Transverse colon (tissue), 4 donors: Measurements from ENCODE around the gene SLC37A4. TPM values are rescaled to one million over a fixed set of nuclear protein-coding genes. Genes with fewer than 3 reads are reported as not detected.

Source experiments
- DNase-seq: peaks from one replicate; pipeline ENCODE4 v3.0.0-alpha.2; 2019
- H3K27ac ChIP-seq, 4 donors: fragments of 200-600 bp; sonication (generic); 2 replicates each; pipeline ENCODE4 v1.5.1; 2016 to 2018; ENCODE audit warnings: inconsistent platforms in 4 of 4
- H3K27me3 ChIP-seq: fragments of 200-600 bp; sonication (generic); 2 replicates; pipeline ENCODE4 v1.5.1; 2017; ENCODE audit warnings: inconsistent platforms
- H3K36me3 ChIP-seq, 4 donors: fragments of 200-600 bp; sonication (generic); 2 replicates each; pipeline ENCODE4 v1.5.1; 2017 to 2019; ENCODE audit warnings: inconsistent platforms in 4 of 4
- H3K4me1 ChIP-seq, 4 donors: fragments of 200-600 bp; sonication (generic); 2 replicates each; pipeline ENCODE4 v1.5.1; 2017 to 2020; ENCODE audit warnings: inconsistent platforms in 4 of 4
- H3K4me3 ChIP-seq, 4 donors: fragments of 200-600 bp; sonication (generic); 1 replicate in 1 of 4; 2 replicates in 3 of 4; pipeline versions ENCODE4 v1.5.1 to v1.6.1; 2017 to 2019; ENCODE audit warnings: inconsistent platforms in 4 of 4
- H3K9me3 ChIP-seq, 2 donors: fragments of 200-600 bp; sonication (generic); 2 replicates each; pipeline ENCODE4 v1.5.1; 2017 to 2019; ENCODE audit warnings: inconsistent platforms in 2 of 2
- CTCF ChIP-seq, 5 experiments: fragments of 200-600 bp in 3 of 5; fragments of 450-650 bp in 2 of 5; sonication (generic) in 3 of 5; IDR thresholded peaks; 1 replicate in 2 of 5; 2 replicates in 3 of 5; pipeline ENCODE4 v1.5.1; 2016 to 2017; ENCODE audit warnings: antibody characterized with exemption in 5 of 5, inconsistent platforms in 3 of 5, mild to moderate bottlenecking in 2 of 5, moderate library complexity in 1 of 5
- EP300 ChIP-seq: sonication (generic); formaldehyde crosslinking; IDR thresholded peaks from one replicate; pipeline ENCODE4 v1.6.1; 2017; ENCODE audit warnings: antibody characterized with exemption, low read depth
- POLR2AphosphoS5 ChIP-seq, 3 donors: sonication (generic); formaldehyde crosslinking; IDR thresholded peaks; one replicate each; pipeline ENCODE4 v1.6.1; 2016; ENCODE audit warnings: antibody characterized with exemption in 3 of 3
- WGBS, 2 donors: methylation state at CpG; one replicate each; pipeline ENCODE4 v1.1.5; 2018; ENCODE audit warnings: low coverage in 1 of 2; 5-methylcytosine and 5-hydroxymethylcytosine counted together
- in situ Hi-C, 4 donors: fragments of 200-750 bp; cut with MboI; loops; one replicate each; pipeline versions ENCODE4 v1.15.0 to v1.15.1; 2017; ENCODE audit warnings: low sequenced_read_pairs in 3 of 4, low pct_ligation_motif_present in 1 of 4, low pct_unique_long_range_greater_than_20kb in 1 of 4
- intact Hi-C: fragments of 100-400 bp; cut with DNase I; formaldehyde crosslinking; loops from one replicate; pipeline ENCODE4 v1.15.1; 2023; ENCODE audit warnings: low total_unique reads
- small RNA-seq, 4 donors: library from RNA; depleted of rRNA; stranded (forward); fragments of <200 nt; gene quantifications; one replicate each; pipeline ENCODE3, GENCODE V24; 2016
- total RNA-seq, 4 donors: library from RNA; depleted of rRNA; stranded (reverse); fragments of >200 nt; gene quantifications; one replicate each; pipeline ENCODE4 v1.1.0, GENCODE V29; 2016

The SLC37A4 gene
- total RNA-seq, 4 donors from 2014 or later = 34.0 to 88.3 (median 81.2) TPM

GRCh38 chr11:118975771-118976709, 54.6 kb downstream of the SLC37A4 start:
- Histone ChIP-seq H3K27ac (no peak overlapping the region), H3K36me3 (no peaks in the 10 kb centered on the region), H3K4me3 (no peak overlapping the region), H3K9me3 (no peaks in the 10 kb centered on the region), H3K4me1 (peaks cover 0 to 2% (median 0%) of the 10 kb centered on the region in 4 donors), H3K27me3 (peaks cover 10% of the 10 kb centered on the region)
- in situ Hi-C loops (no loop called here), intact Hi-C loops (no loop called here)
- TF ChIP-seq POLR2AphosphoS5 (IDR thresholded peaks at IDR 0.05) (no peak), CTCF (IDR thresholded peaks at IDR 0.05) (no peak), EP300 (no peak)
- WGBS, 2 donors = 75 to 85% methylated on average over 9 to 15 of the region's 15 CpGs
- DNase-seq = no peak

Small RNAs within 50 kb of the gene (small RNA-seq; reads per million reads assigned to genes)
- gene AP003392.2 (0 reads per million in 4 donors), gene RF00017 (0 reads per million in 4 donors), gene RF00019 (0 reads per million in 4 donors)

Other genes with a start within 250 kb of the SLC37A4 start
- 100 to 1,000 TPM in 2 of 4 donors, 10 to 100 TPM in 2; 56.1 to 117 (median 86.8) TPM for gene DDX6, start 239.7 kb downstream of the SLC37A4 start, total RNA-seq
- gene CXCR5, start 147.0 kb downstream of the SLC37A4 start, total RNA-seq = 1 to 10 TPM in 2 of 4 donors, not detected in 2; 2.5 to 4.1 TPM
- 10 to 100 TPM; 15.9 to 23.9 (median 18.5) TPM for gene BCL9L, start 105.0 kb downstream of the SLC37A4 start, total RNA-seq
- not detected for gene UPK2, start 74.6 kb downstream of the SLC37A4 start, total RNA-seq
- not detected for gene FOXR1, start 59.1 kb downstream of the SLC37A4 start, total RNA-seq
- 10 to 100 TPM; 46.1 to 94.3 (median 82.2) TPM for gene CENATAC, start 32.7 kb downstream of the SLC37A4 start, total RNA-seq
- 1,000 to 10,000 TPM in 1 of 4 donors, 100 to 1,000 TPM in 3; 220 to 1,105 (median 540) TPM for gene RPS25, start 12.5 kb downstream of the SLC37A4 start, total RNA-seq
- 100 to 1,000 TPM in 1 of 4 donors, 10 to 100 TPM in 3; 37.4 to 105 (median 74.8) TPM for gene TRAPPC4, start 12.1 kb downstream of the SLC37A4 start, total RNA-seq
- gene HYOU1, start 26.3 kb upstream of the SLC37A4 start, total RNA-seq = 100 to 1,000 TPM in 1 of 4 donors, 10 to 100 TPM in 3; 46.4 to 131 (median 61.0) TPM
- 100 to 1,000 TPM in 1 of 4 donors, 10 to 100 TPM in 3; 19.8 to 122 (median 31.2) TPM for gene VPS11, start 36.9 kb upstream of the SLC37A4 start, total RNA-seq
- 100 to 1,000 TPM in 1 of 4 donors, 10 to 100 TPM in 2, not detected in 1; 10.8 to 353 (median 21.3) TPM for gene HMBS, start 54.0 kb upstream of the SLC37A4 start, total RNA-seq
- gene DPAGT1, start 71.0 kb upstream of the SLC37A4 start, total RNA-seq = 10 to 100 TPM in 3 of 4 donors, 1 to 10 TPM in 1; 4.5 to 63.9 (median 26.3) TPM
- gene C2CD2L, start 76.5 kb upstream of the SLC37A4 start, total RNA-seq = 10 to 100 TPM; 11.5 to 56.9 (median 32.7) TPM
- 10 to 100 TPM; 20.7 to 63.6 (median 48.2) TPM for gene HINFP, start 90.7 kb upstream of the SLC37A4 start, total RNA-seq
- gene ABCG4, start 118.2 kb upstream of the SLC37A4 start, total RNA-seq = under 1 TPM in 1 of 4 donors, not detected in 3; 0.14 TPM
- gene NLRX1, start 137.8 kb upstream of the SLC37A4 start, total RNA-seq = 10 to 100 TPM; 16.4 to 30.1 (median 18.2) TPM
- 100 to 1,000 TPM in 2 of 4 donors, 10 to 100 TPM in 2; 75.2 to 248 (median 111) TPM for gene NHERF4, start 154.6 kb upstream of the SLC37A4 start, total RNA-seq
- gene CBL, start 175.5 kb upstream of the SLC37A4 start, total RNA-seq = 10 to 100 TPM in 3 of 4 donors, 1 to 10 TPM in 1; 6.8 to 18.7 (median 12.4) TPM